ENCODE data around the gene PARM1.
"Not testable (repeated sequence)": the region's sequence is repeated elsewhere in the genome, so short reads cannot be mapped to it uniquely, and the experiment has no call there.

The PARM1 gene

DNA sequence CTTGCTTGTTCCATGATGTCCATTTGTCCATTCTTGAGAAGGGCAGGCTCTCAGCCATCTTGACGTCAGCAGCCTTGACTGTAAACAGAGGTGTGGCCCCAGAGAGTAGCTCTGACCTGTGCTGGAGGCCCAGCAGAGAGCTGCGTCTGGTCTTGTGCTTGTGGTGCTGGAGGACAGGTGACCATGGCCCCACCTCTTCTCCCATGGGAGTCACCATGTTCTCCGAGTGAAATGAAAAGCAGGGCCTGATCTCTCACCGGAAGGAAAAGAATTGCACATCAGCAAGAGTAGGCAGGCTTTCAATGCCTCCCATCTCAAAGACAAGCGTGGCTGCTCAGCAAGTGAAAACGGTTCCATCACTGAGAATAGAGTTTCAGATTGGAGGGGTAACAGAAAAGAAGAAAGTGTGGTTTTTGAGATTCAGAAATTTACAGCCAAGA lies 11.5 kb downstream of the PARM1 start:
- no peak for DNase-seq

DNA sequence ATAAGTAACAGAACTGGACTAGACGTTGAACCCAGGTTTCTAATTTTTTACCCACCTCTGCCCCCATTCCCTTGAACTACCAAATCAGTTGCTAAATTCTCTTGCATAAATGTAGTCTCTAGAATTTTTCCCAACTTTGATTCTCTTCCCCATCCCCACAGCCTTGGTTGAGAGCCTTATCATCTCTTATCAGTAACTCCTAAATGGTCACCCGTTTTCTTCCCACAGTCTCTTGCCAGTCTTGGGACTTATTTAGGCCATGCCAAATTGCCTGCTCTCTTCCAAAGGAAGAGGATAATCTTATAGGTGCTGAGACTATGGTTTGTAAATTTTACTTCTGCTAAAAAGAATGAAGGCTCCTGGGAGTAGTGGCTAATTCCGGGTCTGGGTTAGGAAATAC lies 13.3 kb downstream of the PARM1 start:
- DNase-seq = no peak

DNA sequence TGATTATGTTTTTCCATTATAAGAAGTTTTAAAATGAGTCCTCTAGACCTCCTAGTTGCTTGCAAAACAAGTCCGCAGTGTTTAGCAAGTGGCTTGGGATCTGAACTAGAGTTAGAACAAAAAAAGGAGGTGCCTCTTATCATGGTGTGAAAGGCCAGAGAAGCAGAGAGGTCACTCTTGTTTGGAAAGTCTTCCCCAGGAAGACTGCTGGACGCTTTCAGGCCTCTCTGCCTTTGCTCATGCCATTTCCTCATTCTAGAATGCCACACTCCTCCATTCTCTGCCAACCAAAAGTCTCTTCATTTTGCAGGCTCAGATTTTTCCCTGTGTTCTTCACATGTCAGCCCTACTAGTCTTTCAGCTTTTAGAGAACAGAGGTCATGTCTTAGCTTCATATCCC lies 14.9 kb downstream of the PARM1 start:
- DNase-seq = no peak

DNA sequence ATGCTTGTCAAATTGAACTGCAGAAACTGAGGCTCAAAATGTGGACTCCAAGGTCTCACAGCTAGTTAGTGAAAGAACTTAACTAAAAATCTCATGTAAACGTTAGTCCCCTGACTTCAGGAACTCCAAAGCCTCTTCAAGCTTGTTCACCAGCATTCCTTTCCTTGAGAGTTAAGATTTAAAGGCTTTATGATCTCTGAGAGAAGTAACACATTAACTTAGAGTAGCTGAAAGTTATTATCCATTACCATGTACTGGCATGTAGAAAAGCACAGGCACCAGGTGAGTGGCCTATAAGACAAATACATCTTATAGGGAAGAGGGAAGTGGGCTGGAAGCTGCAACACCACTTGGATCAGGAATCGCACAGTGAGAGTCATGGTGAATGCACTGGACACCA lies 15.3 kb downstream of the PARM1 start:
- no peak for DNase-seq

DNA sequence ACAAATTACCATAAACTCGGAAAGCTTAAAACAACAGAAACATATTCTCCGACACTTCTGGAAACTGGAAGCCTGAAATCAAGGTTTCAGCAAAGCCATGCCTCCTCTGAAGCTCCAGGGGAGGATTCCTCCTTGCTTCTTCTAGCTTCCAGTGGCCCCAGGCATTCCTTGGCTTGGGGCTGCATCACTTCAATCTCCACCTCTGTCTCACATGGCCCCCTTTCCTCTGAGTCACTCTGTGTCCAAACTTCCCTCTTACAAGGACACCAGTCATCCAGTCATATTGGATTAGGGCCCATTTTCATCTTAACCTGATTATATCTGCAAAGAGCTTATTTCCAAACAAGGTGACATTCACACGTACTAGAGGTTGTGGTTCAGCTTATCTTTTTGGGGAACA lies 17.3 kb downstream of the PARM1 start:
- peak; percentile 54 for DNase-seq

DNA sequence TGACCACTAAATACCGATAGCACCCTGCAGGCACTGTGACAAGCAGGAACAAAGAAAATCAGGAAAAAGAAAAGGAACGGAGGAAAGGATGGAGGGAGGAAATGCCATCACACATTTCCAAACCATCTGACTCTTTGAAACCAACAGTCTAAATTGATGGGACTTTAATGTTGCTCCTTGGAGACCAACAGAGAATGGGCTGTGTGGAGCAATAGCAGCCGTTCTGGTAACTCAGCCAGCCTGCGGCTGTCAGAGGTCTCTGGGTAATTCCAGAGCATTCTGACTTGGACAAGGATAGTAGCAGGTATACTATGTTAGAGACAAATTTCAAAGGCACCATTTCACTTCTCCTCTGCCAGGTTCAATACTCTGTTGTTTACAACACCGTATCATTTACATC lies 18.0 kb downstream of the PARM1 start:
- no peak for DNase-seq

DNA sequence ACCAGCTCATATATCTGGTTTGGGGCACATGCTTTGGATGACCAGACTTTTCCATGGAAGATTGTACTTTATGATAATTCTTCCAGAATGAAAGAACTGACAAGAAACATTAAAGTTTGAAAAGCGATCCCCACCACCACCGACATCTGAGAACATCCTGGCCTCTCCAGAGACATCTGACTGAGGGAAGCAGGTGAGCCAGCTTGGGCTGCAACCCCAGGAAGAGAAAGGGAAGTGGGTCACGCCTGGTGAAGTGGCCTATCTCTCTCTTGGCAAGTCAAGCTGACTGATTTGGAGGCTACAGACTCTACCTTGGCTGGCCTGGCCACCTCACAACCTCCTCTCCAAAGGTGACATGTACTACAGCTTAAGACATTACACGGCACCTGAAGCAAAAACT lies 20.7 kb downstream of the PARM1 start:
- no peak for DNase-seq

DNA sequence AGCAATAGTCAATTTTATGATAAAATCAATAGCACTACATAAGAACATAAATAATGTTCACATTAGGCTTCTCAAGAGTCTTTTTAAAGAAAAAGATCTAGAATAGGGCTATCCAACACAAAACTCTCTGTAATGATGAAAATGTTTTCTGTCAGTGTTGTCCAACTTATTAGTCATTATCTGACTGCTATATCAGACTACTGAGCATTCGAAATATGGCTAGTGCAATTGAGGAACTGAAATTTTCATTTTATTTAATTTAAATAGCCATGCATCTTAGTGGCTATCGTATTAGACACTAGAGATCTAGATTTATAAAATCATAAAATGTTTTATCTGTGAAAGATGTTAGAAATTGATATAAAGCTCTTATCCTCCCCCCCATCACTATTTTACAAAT lies 26.0 kb downstream of the PARM1 start:
- no peak for DNase-seq

DNA sequence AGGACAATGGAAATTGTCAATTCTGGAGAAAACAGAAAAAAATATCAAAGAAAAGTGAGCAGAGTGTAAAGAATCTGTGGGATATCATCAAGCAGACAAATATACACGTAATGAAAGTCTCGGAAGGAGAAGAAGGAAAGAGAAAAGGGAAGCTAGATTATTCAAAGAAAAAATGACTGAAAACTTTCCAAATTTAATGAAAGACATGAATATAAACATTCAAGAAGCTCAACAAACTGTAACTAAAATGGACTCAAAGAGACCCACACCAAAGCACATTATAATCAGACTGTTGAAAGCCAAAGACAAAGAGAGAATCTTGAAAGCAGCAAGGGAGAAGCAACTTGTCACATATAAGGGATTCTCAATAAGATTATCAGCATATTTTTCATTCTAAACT lies 28.3 kb downstream of the PARM1 start:
- DNase-seq = no peak

DNA sequence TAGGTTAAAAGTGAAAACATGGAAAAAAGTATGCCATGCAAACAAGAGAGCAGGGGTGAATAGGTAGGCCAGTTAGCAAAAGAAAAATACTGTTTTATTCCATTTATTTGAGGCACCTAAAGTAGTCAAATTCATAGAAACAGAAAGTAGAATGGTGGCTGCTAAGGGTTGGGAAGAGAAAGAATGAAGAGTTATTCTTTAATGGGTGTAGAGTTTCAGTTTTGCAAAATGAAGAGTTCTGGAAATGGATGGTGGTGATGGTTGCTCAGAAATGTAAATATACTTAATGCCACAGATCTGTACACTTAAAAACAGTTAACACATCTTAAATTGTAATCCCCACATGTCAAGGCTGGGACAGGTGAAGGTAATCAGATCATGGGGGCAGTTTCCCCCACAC lies 29.7 kb downstream of the PARM1 start:
- no peak for DNase-seq

DNA sequence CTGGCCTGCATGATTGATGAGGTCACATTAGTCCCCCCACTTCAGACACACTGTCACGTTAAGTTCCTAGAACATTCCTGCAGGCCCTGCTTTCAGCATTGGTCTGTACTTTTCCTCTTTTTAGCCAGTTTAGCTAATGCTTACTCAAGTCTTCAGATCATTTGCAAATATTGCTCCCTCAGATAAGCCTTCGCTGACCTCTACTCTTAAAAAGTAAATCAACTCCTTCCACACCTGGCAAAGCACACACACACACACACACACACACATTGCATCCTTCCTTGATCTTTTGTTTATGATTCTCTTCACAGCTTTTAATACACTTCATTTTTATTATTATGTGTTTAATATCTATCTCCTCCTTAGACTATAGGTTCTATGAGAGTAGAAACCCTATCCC lies 31.4 kb downstream of the PARM1 start:
- no peak for DNase-seq

DNA sequence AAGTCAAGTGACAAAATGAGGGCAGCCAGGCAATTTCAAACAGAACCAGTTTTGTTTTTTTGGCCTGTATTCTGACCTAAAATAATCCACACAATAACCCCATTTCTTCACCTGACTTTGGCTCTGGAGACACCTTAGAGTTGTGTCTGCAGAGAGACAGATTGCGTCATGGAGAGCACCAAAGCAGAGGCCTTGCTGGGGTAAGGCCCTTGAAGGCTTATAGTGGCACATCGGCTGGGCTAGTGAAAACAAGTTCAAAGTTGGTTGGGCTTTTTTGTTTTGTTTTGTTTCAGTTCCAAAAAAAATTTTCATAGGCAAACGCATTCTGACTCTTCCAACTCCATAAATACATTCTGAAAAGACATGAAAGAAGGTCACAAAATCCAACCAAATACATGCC lies 34.4 kb downstream of the PARM1 start:
- no peak for DNase-seq

DNA sequence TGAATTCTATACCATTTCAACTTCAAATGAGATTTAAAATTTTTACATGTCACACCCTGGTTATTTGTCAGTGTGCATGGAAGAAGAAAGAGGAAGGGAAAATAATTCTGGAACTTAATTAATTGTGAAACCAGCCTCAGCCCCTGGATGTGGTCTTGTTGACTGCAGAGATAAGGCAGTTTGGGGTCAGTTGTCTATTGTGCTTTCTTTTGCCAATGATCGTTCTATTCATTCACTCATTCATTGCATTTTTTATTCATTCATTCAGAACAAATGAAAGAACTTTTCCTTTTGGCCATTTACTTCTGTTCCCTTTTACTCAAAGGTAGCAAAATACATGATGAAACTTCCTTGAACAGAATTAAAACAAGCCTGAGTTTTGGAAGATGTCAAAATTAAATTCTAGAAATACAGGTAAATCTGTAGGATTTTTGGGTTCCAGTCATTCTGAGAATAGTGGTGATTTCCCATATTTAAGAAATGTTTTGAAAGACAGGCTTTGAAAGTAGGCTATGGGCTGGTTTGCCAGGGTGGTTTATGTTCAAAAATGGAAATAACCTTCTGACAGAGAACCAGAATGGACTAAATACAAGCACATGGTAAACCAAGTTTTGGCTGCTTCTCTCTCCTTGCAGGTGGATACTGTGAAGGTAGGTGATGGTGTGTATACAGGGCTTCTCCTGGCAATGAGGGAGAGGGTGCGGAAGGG lies 35.7 kb downstream of the PARM1 start:
- DNase-seq = no peak

DNA sequence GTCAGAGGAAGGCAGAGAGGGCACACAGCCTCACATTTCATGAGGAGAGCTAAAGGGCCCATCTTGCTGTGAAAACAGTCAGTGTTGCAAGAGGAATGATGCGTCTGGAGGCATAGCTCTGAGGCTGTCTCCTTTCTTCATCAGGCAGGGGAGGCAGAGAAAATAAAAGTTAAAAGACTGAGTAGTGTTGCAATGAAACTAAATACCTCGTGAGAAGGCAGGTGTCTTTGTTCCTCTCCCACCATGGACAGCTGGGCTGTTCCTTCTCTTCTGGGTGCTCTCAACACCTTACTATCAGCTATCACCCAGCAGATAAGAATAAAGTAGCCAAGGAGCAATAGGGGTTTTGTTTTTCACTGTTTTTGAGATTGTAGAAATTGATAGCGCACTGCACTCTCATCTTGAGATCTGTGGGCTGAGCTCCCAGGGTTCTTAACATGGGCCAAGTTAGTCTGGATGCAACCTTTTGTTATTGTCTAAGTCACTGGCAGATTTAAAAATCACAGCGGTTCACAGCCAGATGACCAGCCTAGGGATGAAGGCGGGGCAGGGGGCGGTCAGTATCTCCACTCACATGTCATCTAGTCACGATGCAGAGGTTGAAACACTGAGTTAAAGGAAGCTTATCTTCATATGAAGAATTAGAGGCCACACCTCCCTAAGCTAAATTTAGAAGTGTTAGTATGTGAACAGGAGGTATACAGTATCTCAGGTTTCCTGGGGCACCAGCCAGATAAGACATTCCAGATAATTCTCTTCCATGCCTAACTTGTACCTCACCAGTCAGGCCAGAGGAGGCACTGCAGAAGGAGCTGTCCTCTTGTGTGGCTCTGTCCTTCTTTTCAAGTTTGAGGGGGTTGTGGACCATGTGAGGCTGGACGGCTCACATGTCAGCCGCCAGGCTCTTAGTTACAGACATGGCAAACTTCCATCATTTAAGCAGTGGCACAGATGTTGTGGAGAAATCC lies 36.9 kb downstream of the PARM1 start:
- peak; percentile 11 for DNase-seq

DNA sequence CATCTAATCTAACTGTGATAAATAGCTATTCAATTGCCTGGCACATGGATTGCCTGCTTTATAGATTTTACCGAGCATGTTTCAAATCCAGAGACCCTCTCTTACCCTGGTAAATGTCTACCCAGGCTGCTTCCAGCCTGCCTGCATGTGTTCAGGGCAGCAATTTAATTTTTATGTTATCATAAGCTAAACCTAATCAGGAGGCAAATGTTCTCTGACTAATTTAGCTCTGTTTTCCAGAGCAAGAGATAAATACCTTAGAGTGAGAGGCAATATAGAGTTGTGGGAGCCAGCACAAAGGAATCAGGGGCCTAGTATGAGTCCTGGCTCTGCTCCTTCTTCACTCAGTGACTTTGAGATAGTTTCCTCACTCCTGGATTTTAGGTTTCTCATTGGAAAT lies 37.7 kb downstream of the PARM1 start:
- no peak for DNase-seq

DNA sequence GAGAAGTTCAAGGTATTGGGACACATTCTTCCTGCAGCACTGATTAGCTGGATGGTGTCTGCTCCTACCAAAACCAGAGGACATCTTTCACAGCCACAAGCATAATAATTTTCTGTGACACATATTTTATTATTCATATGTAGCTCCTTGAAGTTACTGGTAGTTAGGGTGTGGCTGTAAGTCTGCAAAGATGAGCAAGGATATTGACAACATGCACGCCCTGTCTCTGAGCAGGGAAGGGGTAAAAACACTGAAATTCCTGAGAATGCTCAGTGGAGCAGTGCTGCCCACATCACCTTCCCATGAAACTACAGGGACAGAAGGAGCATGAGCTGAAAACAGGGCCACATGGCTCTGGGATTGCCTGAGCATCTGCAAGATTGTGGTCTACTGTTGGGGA lies 38.9 kb downstream of the PARM1 start:
- DNase-seq = no peak

DNA sequence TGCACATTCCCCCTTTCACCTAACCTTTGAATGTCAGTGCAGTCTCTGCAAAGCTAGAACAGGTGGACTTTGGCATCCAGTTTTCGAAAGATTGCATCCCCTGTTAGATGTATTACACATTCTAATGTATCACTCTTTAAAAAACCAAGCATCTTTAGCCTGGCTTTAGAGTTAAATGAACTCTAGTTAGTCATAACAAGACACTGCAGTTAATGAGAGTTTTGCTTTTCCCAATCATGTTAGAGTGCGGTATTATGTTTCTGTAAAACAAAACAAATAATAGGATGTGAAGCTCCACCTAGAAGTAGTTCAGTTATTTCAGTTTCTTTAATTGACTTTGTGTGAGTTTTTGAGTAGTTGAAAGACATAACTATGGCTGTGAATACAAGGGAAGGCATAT lies 42.2 kb downstream of the PARM1 start:
- DNase-seq = no peak

DNA sequence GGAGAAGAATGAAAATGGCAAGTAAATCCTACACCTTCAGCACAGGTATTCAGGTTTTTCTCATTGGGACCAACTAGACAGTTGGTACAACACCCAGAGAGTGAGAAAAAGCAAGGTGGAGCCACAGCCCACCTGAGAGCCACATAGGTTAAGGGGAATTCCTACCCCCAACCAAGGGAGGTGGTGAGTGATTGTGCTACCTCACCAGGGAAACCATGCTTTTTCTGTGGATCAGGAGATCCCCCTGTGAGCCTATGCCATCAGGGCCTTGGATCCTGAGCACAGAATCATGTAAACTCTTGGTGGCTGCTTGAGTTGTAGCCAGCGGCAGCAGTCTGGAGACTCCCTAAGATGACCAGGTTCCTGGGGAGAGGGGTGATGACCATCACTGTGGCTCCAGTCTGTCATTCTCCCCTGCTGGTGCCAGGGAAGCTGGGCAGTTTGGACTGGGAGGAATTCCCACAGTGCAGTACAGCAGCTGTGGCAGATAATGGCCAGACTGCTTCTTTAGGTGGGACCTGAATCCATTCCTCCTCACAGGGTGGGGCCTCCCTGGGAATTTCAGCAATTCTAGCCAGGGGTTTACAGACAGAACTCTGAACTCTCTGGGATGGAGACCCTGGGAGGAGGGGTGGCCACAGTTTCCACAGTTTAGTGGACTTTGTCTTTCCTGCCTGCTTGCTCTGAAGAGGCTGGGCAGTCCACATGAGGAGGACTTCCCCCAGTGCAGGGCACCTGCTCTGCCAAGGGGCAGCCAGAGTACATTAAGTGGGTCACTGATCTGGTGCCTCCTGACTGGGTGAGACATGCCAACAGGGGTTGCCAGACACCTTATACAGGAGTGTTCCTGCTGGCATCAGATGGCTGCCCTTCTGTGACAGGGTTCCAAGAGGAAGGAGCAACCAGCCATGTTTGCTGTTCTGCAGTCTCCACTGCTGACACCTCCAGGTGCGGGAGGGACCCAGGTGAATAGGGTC lies 43.2 kb downstream of the PARM1 start:
- DNase-seq = no peak

DNA sequence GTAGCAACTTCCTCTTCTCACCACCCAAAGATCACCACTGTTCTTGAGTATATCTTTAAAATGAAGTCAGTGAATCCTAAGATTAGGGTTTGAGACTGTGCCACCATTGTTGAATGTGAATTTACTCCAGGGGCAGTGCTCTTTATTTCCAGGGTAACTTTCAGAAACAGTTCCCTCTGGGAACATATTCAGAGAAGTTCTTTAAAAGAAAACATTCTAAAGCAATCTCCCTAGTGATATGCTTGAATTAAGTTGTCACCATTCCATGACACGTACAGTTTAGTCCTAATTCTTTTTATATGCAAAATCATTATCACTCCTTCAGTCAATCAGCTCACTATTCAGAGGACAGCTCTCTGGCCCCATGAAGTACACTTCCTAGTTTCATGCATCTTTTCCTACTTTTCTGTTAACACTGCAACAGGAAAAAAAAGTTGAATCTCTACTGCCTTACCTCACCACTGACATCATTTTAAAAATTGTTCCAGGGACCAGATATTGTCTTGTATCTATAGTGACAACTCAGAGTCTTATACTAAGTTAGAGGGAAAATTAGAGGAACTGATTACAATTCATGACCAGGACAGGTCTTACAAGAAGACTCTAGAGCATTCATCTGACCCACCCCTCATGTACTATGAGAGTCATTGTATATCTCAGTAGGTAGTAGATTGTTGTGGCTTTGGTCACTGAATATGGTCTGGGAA lies 49.8 kb downstream of the PARM1 start:
- DNase-seq = no peak

DNA sequence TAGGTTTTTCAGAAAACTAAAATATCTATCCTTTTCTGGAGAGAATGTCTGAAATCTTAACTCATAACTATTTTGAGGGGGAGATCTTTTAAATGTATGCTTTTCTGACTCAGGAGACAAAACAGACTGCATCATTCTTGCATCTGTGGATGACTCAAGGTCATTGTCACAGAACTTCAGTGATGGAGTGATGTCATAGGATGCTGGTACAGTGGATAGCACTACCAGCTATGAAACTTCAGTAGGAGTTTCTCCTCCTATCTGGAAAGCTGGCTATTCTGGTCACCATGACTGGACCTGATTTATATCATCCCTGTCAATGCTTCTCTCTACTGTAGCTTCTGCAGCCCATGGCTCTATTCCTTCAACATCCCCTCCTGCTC lies 50.3 kb downstream of the PARM1 start:
- DNase-seq = no peak

DNA sequence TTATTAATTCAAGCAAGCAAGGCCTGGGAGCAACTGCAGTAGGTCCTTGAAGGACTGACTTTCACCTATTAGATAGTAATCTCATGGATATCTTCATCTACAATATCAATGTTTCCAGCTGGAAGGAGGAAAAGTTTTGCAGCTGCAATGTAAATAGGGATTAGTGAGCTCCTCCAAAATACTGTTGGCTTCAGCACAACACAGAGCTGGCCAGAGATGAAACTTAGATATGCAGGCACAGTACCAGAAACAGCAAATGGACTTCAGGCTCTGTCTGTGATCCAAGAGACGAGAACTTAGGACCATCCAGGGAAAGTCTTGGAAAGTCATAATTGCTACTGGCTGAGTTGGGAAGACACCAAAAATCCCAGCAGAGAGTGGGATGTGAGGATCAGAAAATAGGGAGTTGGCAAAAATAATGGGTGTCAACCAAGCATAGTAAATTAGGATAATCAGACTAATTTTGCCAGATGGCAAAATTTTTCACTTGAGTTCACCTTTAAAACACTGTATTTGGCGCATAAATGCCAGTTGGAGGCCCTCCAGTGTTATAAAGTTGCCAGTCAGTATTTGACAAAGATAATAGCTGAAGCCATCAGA lies 57.5 kb downstream of the PARM1 start:
- no peak for DNase-seq

DNA sequence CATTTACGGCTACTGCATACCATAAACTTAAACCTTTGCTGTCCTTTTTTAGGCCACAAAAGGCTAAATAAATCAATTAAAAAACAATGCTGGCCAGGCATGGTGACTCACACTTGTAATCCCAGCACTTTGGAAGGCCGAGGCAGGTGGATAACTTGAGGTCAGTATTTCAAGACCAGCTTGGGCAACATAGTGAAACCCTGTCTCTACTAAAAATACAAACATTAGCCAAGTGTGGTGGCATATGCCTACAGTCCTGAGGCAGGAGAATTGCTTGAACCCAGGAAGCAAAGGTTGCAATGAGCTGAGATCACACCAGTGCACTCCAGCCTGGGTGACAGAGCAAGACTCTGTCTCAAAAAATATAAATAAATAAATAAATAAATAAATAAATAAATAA lies 61.5 kb downstream of the PARM1 start:
- DNase-seq = not testable (repeated sequence)

Data from NCI-H82 (cell line).